Fibroblast of villous mesenchyme (primary cell): ENCODE results near the gene FRMD4A. TPM values are rescaled to one million over a fixed set of nuclear protein-coding genes. Genes with fewer than 3 reads are reported as not detected.

ENCODE experiments used
- DNase-seq: peaks from one replicate; pipeline ENCODE4 v3.0.0-alpha.2; 2010; ENCODE audit warnings: low read depth
- H3K4me3 ChIP-seq: 2 replicates; pipeline ENCODE4 v1.5.1; 2011; ENCODE audit warnings: low read depth, mild to moderate bottlenecking, low read length
- CTCF ChIP-seq: IDR thresholded peaks from 2 replicates; pipeline ENCODE4 v1.5.1; 2012; ENCODE audit warnings: low read depth, mild to moderate bottlenecking, low read length; ENCODE audit not compliant: insufficient read depth
- total RNA-seq: library from RNA; depleted of rRNA; stranded (reverse); fragments of >200 nt; gene quantifications from 2 replicates; pipeline ENCODE4 v1.2.3, GENCODE V29; 2012

Gene FRMD4A
- total RNA-seq, 1 donor, result 40.2 TPM

GRCh38 chr10:13693783-13694700, 636.7 kb downstream of the FRMD4A start:
- DNase-seq, result no peak
- no peak for TF ChIP-seq CTCF
- no peak overlapping the region for H3K4me3 ChIP-seq

GRCh38 chr10:13690281-13690825, 640.4 kb downstream of the FRMD4A start:
- no peak for TF ChIP-seq CTCF
- no peak overlapping the region for H3K4me3 ChIP-seq
- DNase-seq, result no peak

GRCh38 chr10:13686331-13686752, 644.4 kb downstream of the FRMD4A start:
- TF ChIP-seq CTCF, result no peak
- DNase-seq, result no peak
- no peak overlapping the region for H3K4me3 ChIP-seq

GRCh38 chr10:13685885-13686284, 644.8 kb downstream of the FRMD4A start:
- H3K4me3 ChIP-seq, result no peak overlapping the region
- no peak for TF ChIP-seq CTCF
- no peak for DNase-seq

GRCh38 chr10:13684806-13685482, 645.8 kb downstream of the FRMD4A start:
- DNase-seq, result peak; percentile 28

More at GRCh38 chr10:13684806-13685482, 645.8 kb downstream of the FRMD4A start:
- no peak for TF ChIP-seq CTCF
- no peak overlapping the region for H3K4me3 ChIP-seq
